CD4-positive, alpha-beta memory T cell (primary cell): ENCODE results near the gene MBOAT2. TPM values are rescaled to one million over a fixed set of nuclear protein-coding genes. Genes with fewer than 3 reads are reported as not detected.
"Not testable (repeated sequence)": the region's sequence is repeated elsewhere in the genome, so short reads cannot be mapped to it uniquely, and the experiment has no call there.

Experiments
- CTCF ChIA-PET: fragments of 350-600 bp; sonication (Branson Sonifier 250); formaldehyde crosslinking; loops from one replicate; lab custom pipeline; 2021; ENCODE audit warnings: inconsistent platforms; ENCODE audit not compliant: partially characterized antibody; lab: Charles Lee
- POLR2A ChIA-PET: fragments of 350-600 bp; sonication (Branson Sonifier 250); formaldehyde crosslinking; loops from one replicate; lab custom pipeline; 2021; ENCODE audit not compliant: partially characterized antibody; lab: Charles Lee
- DNase-seq, 5 donors: peaks; one replicate each; pipeline versions ENCODE4 v3.0.0 to v3.0.0-alpha.2; 2020 to 2022; ENCODE audit warnings: mixed read lengths in 1 of 5
- H3K27ac ChIP-seq: one replicate; pipeline ENCODE4 v1.7.0; 2013; ENCODE audit warnings: low read depth, low read length
- H3K27me3 ChIP-seq: 2 replicates; pipeline ENCODE4 v1.7.0; 2013; ENCODE audit warnings: mild to moderate bottlenecking, low read length, moderate library complexity; ENCODE audit not compliant: insufficient read depth
- H3K36me3 ChIP-seq: 2 replicates; pipeline ENCODE4 v1.7.0; 2013; ENCODE audit warnings: mild to moderate bottlenecking, low read length, moderate library complexity; ENCODE audit not compliant: insufficient read depth
- H3K4me1 ChIP-seq: 2 replicates; pipeline ENCODE4 v1.7.0; 2013; ENCODE audit warnings: mild to moderate bottlenecking, low read length, moderate library complexity; ENCODE audit not compliant: insufficient read depth
- H3K4me3 ChIP-seq, 2 donors: one replicate each; pipeline ENCODE4 v1.7.0; 2013; ENCODE audit warnings: low read length in 2 of 2, mild to moderate bottlenecking in 1 of 2
- H3K9me3 ChIP-seq, 2 donors: one replicate each; pipeline ENCODE4 v1.7.0; 2013; ENCODE audit warnings: low read length in 2 of 2, control low read depth in 1 of 2; ENCODE audit not compliant: control insufficient read depth in 1 of 2
- H3K27ac Mint-ChIP-seq, 7 donors: one replicate each; pipeline ENCODE4 v1.8.0; 2020 to 2021; ENCODE audit warnings: mixed read lengths in 7 of 7, mild to moderate bottlenecking in 6 of 7, inconsistent platforms in 3 of 7, moderate library complexity in 3 of 7
- H3K27me3 Mint-ChIP-seq, 2 donors: one replicate each; pipeline ENCODE4 v1.8.0; 2020 to 2021; ENCODE audit warnings: mixed read lengths in 2 of 2
- H3K36me3 Mint-ChIP-seq, 2 donors: one replicate each; pipeline ENCODE4 v1.8.0; 2020 to 2021; ENCODE audit warnings: mixed read lengths in 2 of 2, inconsistent platforms in 1 of 2, mild to moderate bottlenecking in 1 of 2
- H3K4me1 Mint-ChIP-seq, 4 donors: one replicate each; pipeline ENCODE4 v1.8.0; 2020 to 2021; ENCODE audit warnings: mixed read lengths in 4 of 4, mild to moderate bottlenecking in 1 of 4
- H3K4me3 Mint-ChIP-seq, 8 donors: one replicate each; pipeline ENCODE4 v1.8.0; 2020 to 2021; ENCODE audit warnings: mixed read lengths in 8 of 8, mild to moderate bottlenecking in 7 of 8, moderate library complexity in 6 of 8, inconsistent platforms in 3 of 8
- H3K9me3 Mint-ChIP-seq, 8 donors: one replicate each; pipeline ENCODE4 v1.8.0; 2020 to 2021; ENCODE audit warnings: mixed read lengths in 8 of 8, mild to moderate bottlenecking in 5 of 8, inconsistent platforms in 3 of 8, moderate library complexity in 1 of 8
- intact Hi-C: fragments of 100-400 bp; cut with micrococcal nuclease; formaldehyde crosslinking; loops from one replicate; pipeline ENCODE4 v1.15.1; 2023
- polyA plus RNA-seq, 2 donors: library from polyadenylated mRNA; unstranded; fragments of 300-500 nt; fragmentation: Illumina TruSeq; gene quantifications; one replicate each; pipeline ENCODE4 v1.2.3, GENCODE V29; 2021
- total RNA-seq, 2 experiments: library from RNA; stranded (reverse); gene quantifications; one replicate each; pipeline ENCODE4 v1.2.3, GENCODE V29; 2021

The MBOAT2 gene
- total and polyA plus RNA-seq, 4 experiments from 2014 or later = 0.20 to 2.0 (median 1.7) TPM

GRCh38 chr2:8934338-8934737 is 69.1 kb downstream of the MBOAT2 start:
- Mint-ChIP-seq H3K4me3 (no peak overlapping the region), H3K27me3 (peaks cover 0 to 3% of the 10 kb centered on the region in 2 donors), H3K36me3 (peaks cover 0 to 5% of the 10 kb centered on the region in 2 donors), H3K9me3 (peaks cover 0 to 8% (median 0%) of the 10 kb centered on the region in 8 donors), H3K27ac (no peak overlapping the region), H3K4me1 (no peaks in the 10 kb centered on the region)
- intact Hi-C loops = no loop called here
- Histone ChIP-seq H3K27ac (no peak overlapping the region), H3K4me3 (no peak overlapping the region), H3K4me1 (no peaks in the 10 kb centered on the region), H3K9me3 (no peaks in the 10 kb centered on the region), H3K36me3 (no peaks in the 10 kb centered on the region), H3K27me3 (no peaks in the 10 kb centered on the region)
- POLR2A ChIA-PET = no interaction called here
- CTCF ChIA-PET = no interaction called here
- DNase-seq = no peak

GRCh38 chr2:8932702-8933101 is 70.8 kb downstream of the MBOAT2 start:
- peaks cover 0 to 8% (median 0%) of the 10 kb centered on the region in 8 donors for H3K9me3 Mint-ChIP-seq
- no peak overlapping the region for H3K27ac Mint-ChIP-seq
- ChIA-PET POLR2A (no interaction called here), CTCF (no interaction called here)
- no peaks in the 10 kb centered on the region for H3K4me1 ChIP-seq
- H3K27me3 ChIP-seq = no peaks in the 10 kb centered on the region
- H3K4me3 Mint-ChIP-seq = no peak overlapping the region
- no peaks in the 10 kb centered on the region for H3K36me3 Mint-ChIP-seq
- H3K4me3 ChIP-seq = no peak overlapping the region
- no peak for DNase-seq
- H3K27ac ChIP-seq = no peak overlapping the region
- H3K4me1 Mint-ChIP-seq = no peaks in the 10 kb centered on the region
- no peaks in the 10 kb centered on the region for H3K36me3 ChIP-seq
- intact Hi-C loops = no loop called here
- H3K9me3 ChIP-seq = no peaks in the 10 kb centered on the region
- H3K27me3 Mint-ChIP-seq = peaks cover 0 to 3% of the 10 kb centered on the region in 2 donors

- H3K4me3 Mint-ChIP-seq, H3K4me3 ChIP-seq, DNase-seq, H3K9me3 ChIP-seq, H3K4me1 Mint-ChIP-seq, H3K27ac Mint-ChIP-seq, CTCF ChIA-PET, H3K9me3 Mint-ChIP-seq, H3K27ac ChIP-seq, H3K27me3 Mint-ChIP-seq, H3K27me3 ChIP-seq, intact Hi-C loops, H3K4me1 ChIP-seq, POLR2A ChIA-PET, H3K36me3 Mint-ChIP-seq, H3K36me3 ChIP-seq: not testable (repeated sequence)
Measured at GRCh38 chr2:8930185-8930584, 73.3 kb downstream of the MBOAT2 start.

- intact Hi-C loops = no loop called here
- H3K27ac Mint-ChIP-seq = peak overlapping the region in 1 of 7 donors; percentile 16
Measured at GRCh38 chr2:8929128-8929527, 74.4 kb downstream of the MBOAT2 start.

GRCh38 chr2:8927510-8928455 is 75.7 kb downstream of the MBOAT2 start:
- ChIA-PET CTCF (no interaction called here), POLR2A (no interaction called here)
- no peak for DNase-seq
- peaks cover 0 to 8% (median 0%) of the 10 kb centered on the region in 8 donors for H3K9me3 Mint-ChIP-seq
- no peaks in the 10 kb centered on the region for H3K4me1 Mint-ChIP-seq
- intact Hi-C loops = no loop called here
- H3K4me3 Mint-ChIP-seq = no peak overlapping the region
- H3K36me3 Mint-ChIP-seq = no peaks in the 10 kb centered on the region
- no peaks in the 10 kb centered on the region for H3K9me3 ChIP-seq
- no peak overlapping the region for H3K27ac ChIP-seq
- H3K27me3 Mint-ChIP-seq = peaks cover 0 to 3% of the 10 kb centered on the region in 2 donors
- no peak overlapping the region for H3K27ac Mint-ChIP-seq
- no peak overlapping the region for H3K4me3 ChIP-seq
- no peaks in the 10 kb centered on the region for H3K4me1 ChIP-seq
- no peaks in the 10 kb centered on the region for H3K36me3 ChIP-seq
- H3K27me3 ChIP-seq = no peaks in the 10 kb centered on the region

More at GRCh38 chr2:8929128-8929527, 74.4 kb downstream of the MBOAT2 start:
- Histone ChIP-seq H3K4me3 (no peak overlapping the region), H3K36me3 (no peaks in the 10 kb centered on the region), H3K9me3 (no peaks in the 10 kb centered on the region), H3K4me1 (no peaks in the 10 kb centered on the region), H3K27me3 (no peaks in the 10 kb centered on the region), H3K27ac (no peak overlapping the region)
- ChIA-PET POLR2A (no interaction called here), CTCF (no interaction called here)
- Mint-ChIP-seq H3K27me3 (peaks cover 0 to 3% of the 10 kb centered on the region in 2 donors), H3K4me1 (no peaks in the 10 kb centered on the region), H3K36me3 (no peaks in the 10 kb centered on the region), H3K4me3 (no peak overlapping the region), H3K9me3 (peaks cover 0 to 8% (median 0%) of the 10 kb centered on the region in 8 donors)
- DNase-seq = no peak

- ChIA-PET CTCF (no interaction called here), POLR2A (no interaction called here)
- no peaks in the 10 kb centered on the region for H3K4me1 Mint-ChIP-seq
- no peak for DNase-seq
- peaks cover 0 to 3% of the 10 kb centered on the region in 2 donors for H3K27me3 Mint-ChIP-seq
- no peak overlapping the region for H3K4me3 ChIP-seq
- H3K27ac Mint-ChIP-seq = no peak overlapping the region
- no peaks in the 10 kb centered on the region for H3K27me3 ChIP-seq
- H3K9me3 Mint-ChIP-seq = peaks cover 0 to 6% (median 0%) of the 10 kb centered on the region in 8 donors
- no peaks in the 10 kb centered on the region for H3K36me3 Mint-ChIP-seq
- H3K4me1 ChIP-seq = no peaks in the 10 kb centered on the region
- intact Hi-C loops = no loop called here
- no peak overlapping the region for H3K27ac ChIP-seq
- H3K36me3 ChIP-seq = no peaks in the 10 kb centered on the region
- H3K4me3 Mint-ChIP-seq = peak overlapping the region in 1 of 8 donors; percentile 29
- no peaks in the 10 kb centered on the region for H3K9me3 ChIP-seq
Measured at GRCh38 chr2:8926356-8926755, 77.1 kb downstream of the MBOAT2 start.

- Mint-ChIP-seq H3K36me3 (no peaks in the 10 kb centered on the region), H3K27ac (no peak overlapping the region), H3K9me3 (peaks cover 0 to 2% (median 0%) of the 10 kb centered on the region in 8 donors), H3K27me3 (no peaks in the 10 kb centered on the region), H3K4me3 (no peak overlapping the region), H3K4me1 (no peaks in the 10 kb centered on the region)
- no peak overlapping the region for H3K27ac ChIP-seq
- no peak for DNase-seq
- H3K36me3 ChIP-seq = no peaks in the 10 kb centered on the region
- ChIA-PET POLR2A (no interaction called here), CTCF (interaction anchor here (0.6 kb wide), 1 partner anchor 1616 kb away, joined by 3 read pairs; no protein-coding TSS in a partner anchor)
- H3K4me1 ChIP-seq = no peaks in the 10 kb centered on the region
- intact Hi-C loops = no loop called here
- H3K9me3 ChIP-seq = no peaks in the 10 kb centered on the region
- H3K4me3 ChIP-seq = no peak overlapping the region
- H3K27me3 ChIP-seq = no peaks in the 10 kb centered on the region
Measured at GRCh38 chr2:8925411-8925810, 78.1 kb downstream of the MBOAT2 start.
